Skeletal muscle cell (primary cell): ENCODE results near the gene TRIM58.

Experiments
- DNase-seq: peaks from one replicate; pipeline ENCODE4 v3.0.0-alpha.2; 2010; ENCODE audit warnings: low read depth
- H3K4me3 ChIP-seq: 2 replicates; pipeline ENCODE4 v1.5.1; 2011; ENCODE audit warnings: low read depth, mild to moderate bottlenecking, control low read depth, low read length, moderate library complexity

The TRIM58 gene

DNA sequence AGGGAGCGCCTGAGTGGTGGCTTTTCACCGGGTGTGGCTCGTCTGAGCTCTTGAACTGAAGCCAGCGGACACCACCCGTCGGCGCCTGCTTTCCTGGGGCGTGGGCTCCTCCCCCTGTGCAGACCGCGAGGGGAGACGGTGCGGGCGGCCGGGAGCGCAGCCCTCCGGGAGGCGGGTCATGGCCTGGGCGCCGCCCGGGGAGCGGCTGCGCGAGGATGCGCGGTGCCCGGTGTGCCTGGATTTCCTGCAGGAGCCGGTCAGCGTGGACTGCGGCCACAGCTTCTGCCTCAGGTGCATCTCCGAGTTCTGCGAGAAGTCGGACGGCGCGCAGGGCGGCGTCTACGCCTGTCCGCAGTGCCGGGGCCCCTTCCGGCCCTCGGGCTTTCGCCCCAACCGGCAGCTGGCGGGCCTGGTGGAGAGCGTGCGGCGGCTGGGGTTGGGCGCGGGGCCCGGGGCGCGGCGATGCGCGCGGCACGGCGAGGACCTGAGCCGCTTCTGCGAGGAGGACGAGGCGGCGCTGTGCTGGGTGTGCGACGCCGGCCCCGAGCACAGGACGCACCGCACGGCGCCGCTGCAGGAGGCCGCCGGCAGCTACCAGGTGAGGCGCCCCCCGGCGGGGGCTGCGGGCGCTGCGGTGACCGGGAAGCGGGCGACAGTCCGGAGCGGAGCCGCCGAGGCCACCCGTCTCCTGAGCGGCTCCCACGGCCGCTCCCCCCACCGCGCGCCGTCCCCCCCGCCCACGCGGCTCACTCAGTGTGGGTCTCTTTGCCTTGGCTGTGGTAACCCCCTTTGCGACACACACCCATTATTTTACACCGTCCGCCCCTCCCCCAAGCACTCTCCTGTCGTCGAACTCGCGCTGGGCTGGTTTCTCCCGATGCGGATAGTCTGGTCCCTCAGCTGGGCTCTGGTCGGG, at the start of gene TRIM58:
TSS of gene TRIM58 (plus strand) at position 119 of the 916 bp plus-strand sequence. CDS start at position 179, 60 bp downstream.
- DNase-seq: no peak
- H3K4me3 ChIP-seq: peak within 1 kb of the TSS; percentile 45

DNA sequence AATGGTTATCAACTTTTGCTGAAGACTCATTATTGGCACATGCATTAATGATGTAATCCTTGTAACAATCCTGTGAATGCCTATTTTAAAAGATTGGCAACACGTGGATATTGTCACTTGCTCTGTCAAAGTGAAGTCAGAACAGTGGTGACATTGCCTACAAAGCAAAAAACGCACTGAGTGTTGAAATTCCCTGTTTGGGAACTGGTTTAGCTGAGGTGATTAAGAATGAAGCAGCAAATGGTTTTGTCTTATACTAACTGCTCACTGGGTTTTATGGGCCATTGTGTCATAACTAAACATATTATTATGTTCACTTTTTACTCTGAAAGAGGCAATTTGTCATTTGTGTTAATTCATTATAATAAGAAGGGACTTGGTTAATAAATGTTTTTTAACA, 44.4 kb upstream of the TRIM58 start:
- DNase-seq: no peak
- no peak overlapping the region for H3K4me3 ChIP-seq

GRCh38 chr1:247822060-247822459, 34.9 kb upstream of the TRIM58 start:
- DNase-seq: no peak
- no peak overlapping the region for H3K4me3 ChIP-seq

DNA sequence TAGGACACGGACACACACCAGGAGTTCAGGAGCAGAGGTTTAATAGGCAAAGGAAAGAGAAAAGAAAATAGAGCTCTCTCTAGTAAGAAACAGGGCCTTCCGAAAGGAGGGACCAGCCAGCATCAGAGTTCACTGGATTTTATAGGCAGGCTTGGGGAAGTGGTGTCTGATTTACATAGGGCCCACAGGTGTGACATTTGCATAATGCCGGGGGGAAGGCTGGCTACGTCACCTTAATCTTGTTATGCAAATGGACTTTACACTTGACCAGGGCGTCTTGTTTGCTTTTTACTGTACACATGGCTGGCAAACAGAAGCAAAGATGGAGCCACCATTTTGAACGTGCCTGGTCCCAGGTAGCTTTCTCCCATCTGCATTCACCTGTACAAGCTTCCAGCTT, 33.0 kb upstream of the TRIM58 start, which contains the start of gene OR14A16:
TSS of gene OR14A16 (minus strand) at position 97 of the 400 bp plus-strand sequence. CDS start 8,390 bp downstream, outside the sequence.
- DNase-seq: no peak
- H3K4me3 ChIP-seq: no peak within 1 kb of the TSS

- no peak for DNase-seq
- no peak overlapping the region for H3K4me3 ChIP-seq
Observed at GRCh38 chr1:247825362-247825761, 31.6 kb upstream of the TRIM58 start.

GRCh38 chr1:247829656-247830055, 27.3 kb upstream of the TRIM58 start:
- no peak overlapping the region for H3K4me3 ChIP-seq
- DNase-seq: no peak

DNA sequence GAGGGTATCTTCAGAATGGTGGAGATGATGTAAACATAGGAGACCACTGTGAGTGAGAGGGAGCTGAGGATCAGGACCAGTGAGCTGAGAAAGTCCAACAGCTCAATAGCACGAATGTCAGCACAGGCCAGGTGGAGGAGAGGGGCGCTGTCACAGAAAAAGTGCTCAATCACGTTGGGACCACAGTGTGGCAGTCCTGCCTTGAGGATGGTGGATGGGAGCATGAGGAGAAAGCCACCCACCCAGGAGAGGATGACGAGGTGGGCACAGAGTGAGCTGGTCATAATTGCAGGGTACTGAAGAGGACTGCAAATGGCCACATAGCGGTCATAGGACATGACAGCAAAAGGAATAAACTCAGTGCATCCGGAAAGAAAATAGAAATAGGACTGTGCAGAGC, 23.4 kb upstream of the TRIM58 start:
- no peak overlapping the region for H3K4me3 ChIP-seq
- DNase-seq: no peak

- H3K4me3 ChIP-seq: no peak overlapping the region
- DNase-seq: no peak
Observed at GRCh38 chr1:247840818-247841217, 16.2 kb upstream of the TRIM58 start.

- no peak for DNase-seq
- H3K4me3 ChIP-seq: no peak within 1 kb of the TSS
Observed at GRCh38 chr1:247841796-247842195, 15.2 kb upstream of the TRIM58 start, which contains the start of gene OR11L1. Gene OR11L1, minus strand, starts transcription at chr1:247841896. Its CDS starts 0 bp downstream, at chr1:247841896.

- no peak overlapping the region for H3K4me3 ChIP-seq
- no peak for DNase-seq
Observed at GRCh38 chr1:247843411-247843810, 13.6 kb upstream of the TRIM58 start.

DNA sequence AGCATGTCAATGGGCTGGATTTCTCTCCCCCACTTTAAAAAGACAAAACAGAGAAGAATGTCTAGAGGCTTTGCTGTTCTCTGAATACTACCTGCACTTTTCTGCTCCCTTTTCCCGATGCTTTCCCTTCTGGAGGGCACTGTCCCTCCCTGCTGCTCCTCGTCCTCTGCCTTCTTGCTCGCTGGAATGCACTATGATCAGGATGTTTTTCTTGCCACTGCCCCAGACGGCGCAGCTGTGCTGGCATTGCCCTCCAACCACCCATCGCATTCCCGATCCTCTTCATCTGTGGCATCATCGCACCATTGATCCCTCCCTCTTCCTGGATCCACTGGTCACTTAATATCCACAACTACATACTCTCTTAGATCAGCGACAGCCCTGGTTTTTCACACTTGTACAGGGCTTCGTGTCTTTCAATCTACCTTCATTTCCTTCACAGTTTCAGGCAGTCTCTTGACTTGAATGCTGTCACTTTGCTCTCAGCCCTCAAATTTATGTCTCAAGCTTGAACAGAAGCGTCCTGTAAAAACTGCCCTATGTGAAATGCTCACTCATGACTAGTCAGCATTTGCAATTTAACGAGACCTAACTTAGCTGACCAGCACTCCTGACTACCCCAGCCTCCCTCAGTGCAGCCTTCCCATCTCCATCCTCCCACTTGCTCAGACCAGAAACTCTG, 11.8 kb upstream of the TRIM58 start:
- H3K4me3 ChIP-seq: no peak overlapping the region
- DNase-seq: no peak

GRCh38 chr1:247845693-247846017, 11.3 kb upstream of the TRIM58 start:
- DNase-seq: no peak
- H3K4me3 ChIP-seq: no peak overlapping the region

DNA sequence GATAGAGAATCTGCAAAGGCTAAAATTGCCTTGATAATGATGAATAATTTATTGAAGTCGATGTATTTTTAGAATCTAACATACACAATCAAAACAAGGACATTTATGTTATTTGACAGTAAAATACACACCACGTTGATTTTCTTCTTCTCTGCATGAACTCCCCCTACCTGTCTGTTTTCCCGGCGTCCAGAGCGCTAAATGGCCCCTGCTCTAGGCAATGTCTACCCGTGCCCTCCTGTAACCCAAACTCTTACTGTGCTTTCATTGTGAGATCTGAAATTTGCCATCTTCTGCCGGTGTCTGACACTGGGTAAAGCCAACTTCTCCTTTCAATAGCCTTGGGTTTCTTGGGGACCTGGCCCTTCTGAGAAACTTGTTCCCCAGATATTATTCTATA, 8.6 kb upstream of the TRIM58 start:
- H3K4me3 ChIP-seq: no peak overlapping the region
- no peak for DNase-seq

GRCh38 chr1:247849616-247850015, 7.4 kb upstream of the TRIM58 start:
- no peak for DNase-seq

DNA sequence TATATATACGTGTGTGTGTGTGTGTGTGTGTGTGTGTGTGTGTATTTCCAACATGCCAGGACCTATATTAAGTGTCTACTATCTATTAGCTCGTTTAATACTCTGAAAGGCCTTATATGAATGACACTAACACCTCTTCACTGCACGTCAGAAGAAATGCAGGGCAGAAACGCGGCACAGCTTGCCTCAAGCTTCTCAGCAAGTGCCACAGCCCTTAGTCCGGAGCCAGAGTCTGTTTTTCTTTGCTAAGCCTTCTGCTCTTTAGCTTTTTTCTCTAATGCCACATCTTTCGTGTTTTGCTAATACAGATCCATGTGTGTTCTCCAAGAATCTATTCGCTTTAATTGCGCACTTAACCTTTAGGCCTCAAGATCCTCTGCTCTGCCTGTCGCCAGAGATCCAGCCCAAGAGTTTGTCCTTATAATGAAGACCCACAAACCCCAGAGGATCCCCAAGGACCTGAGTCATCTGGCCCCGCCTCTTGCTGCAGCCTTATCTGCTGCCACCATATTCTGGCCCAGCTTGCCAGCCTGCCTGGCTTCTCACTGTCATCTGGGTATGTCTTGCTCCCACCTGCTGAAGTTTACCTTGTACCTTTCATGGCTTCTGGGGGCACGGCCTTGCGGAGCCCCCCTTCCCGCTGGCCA, 2.0 kb upstream of the TRIM58 start:
- H3K4me3 ChIP-seq: no peak overlapping the region
- no peak for DNase-seq

More at GRCh38 chr1:247849616-247850015, 7.4 kb upstream of the TRIM58 start:
- H3K4me3 ChIP-seq: no peak overlapping the region

DNA sequence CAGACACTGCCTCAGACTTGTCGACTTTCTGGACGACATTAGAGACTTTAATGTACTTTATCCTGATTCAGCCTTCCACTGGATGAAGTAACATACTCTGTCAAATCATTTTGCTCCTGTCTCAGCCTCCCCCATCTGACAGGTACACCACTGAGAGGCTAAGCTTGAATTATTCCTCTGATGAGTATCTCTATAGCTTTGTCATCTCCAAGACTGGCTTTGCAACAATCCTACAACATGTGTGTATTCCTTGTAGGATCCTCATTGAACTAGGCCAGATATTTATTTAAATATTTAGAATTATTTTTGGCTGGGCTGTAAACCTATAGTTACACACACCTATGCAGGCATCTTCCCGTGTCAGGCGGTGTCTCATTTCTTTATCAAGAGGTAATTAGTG, 1.1 kb upstream of the TRIM58 start:
- no peak overlapping the region for H3K4me3 ChIP-seq
- no peak for DNase-seq

DNA sequence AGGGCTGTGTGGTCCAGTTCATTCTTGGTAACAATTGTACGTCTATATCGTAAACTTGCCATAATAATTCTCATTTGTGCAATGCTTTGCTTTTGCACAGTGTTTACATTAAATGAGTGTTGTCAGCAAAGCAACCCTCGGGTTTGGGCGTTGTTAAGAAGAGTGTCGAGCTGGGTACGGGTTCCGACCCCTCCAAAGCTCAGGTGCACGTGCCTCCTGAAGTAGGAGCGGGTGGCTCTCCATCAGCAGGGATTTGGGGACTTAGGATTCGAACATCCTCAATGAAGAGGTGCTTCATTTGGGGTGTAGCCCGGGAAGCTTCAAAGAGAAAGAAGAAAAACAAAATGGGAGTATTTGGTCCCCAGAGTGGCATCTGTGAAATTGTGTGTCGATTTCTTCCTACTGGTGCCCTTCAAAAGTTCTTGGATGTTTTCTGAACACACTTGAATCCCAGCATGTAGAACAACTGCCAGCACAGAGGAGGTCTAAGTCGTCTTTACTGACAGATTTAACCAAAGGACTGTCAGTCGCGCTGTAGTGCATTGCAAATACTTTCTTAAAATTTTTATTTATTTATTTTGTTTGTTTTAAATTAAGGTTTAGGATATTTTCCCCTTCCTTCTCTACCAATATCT, 1.1 kb downstream of the TRIM58 start:
- DNase-seq: no peak
- peak overlapping the region; percentile 45 for H3K4me3 ChIP-seq

GRCh38 chr1:247862756-247863155, 5.8 kb downstream of the TRIM58 start:
- no peak for DNase-seq
- no peak overlapping the region for H3K4me3 ChIP-seq

DNA sequence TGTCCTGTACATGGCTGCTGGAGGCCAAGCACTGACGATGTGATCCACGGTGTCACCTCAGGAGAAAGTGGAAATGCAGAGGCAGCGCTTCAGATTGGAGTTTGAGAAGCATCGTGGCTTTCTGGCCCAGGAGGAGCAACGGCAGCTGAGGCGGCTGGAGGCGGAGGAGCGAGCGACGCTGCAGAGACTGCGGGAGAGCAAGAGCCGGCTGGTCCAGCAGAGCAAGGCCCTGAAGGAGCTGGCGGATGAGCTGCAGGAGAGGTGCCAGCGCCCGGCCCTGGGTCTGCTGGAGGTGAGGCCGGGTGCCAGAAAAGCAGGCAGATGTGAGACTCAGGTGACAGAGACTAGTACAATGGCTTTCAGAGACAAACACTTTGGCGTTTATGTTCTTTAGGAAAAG, 7.7 kb downstream of the TRIM58 start:
- H3K4me3 ChIP-seq: no peak overlapping the region
- no peak for DNase-seq

GRCh38 chr1:247865416-247865815, 8.4 kb downstream of the TRIM58 start:
- H3K4me3 ChIP-seq: no peak overlapping the region
- DNase-seq: no peak
